ENCODE data around the gene NCBP2. TPM values are rescaled to one million over a fixed set of nuclear protein-coding genes. Genes with fewer than 3 reads are reported as not detected.
A peak's percentile ranks its signal among the peaks of the same experiment; 100 is the strongest.

NCBP2 gene
- 66.7 TPM for polyA plus RNA-seq (2013, experiment 1 of 2)
- 67.4 TPM for polyA plus RNA-seq (2013, experiment 2 of 2)

DNA sequence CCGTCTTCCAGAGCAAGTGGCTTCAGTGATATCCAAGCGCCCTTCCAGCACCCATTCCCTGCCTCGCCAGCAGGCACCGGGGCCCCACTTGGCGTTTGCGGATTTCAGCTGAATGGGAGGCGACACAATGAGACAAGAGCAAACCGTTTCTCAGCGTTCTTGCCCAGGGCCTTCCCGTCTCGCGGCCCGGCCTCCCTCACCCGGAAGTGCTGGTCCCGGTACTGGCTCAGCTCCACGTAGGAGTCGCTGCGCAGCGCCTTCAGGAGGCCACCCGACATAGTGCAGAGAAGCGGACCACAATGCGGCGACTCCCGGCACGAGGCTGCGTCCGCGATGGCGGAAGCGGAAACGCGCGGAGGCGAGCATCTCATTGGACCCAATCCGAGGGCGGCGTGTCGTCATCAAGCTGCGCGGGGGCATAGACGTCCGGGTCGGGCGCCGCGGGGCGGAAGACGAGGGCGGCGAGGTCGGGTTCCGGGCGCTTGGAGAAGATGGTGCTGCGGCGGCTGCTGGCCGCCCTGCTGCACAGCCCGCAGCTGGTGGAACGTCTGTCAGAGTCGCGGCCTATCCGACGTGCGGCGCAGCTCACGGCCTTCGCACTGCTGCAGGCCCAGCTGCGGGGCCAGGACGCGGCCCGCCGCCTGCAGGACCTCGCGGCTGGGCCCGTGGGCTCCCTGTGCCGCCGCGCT is at the start of gene NCBP2:
TSS of gene NCBP2 (minus strand) at position 303 of the 689 bp plus-strand sequence. CDS start at position 278, 25 bp downstream.
- Histone ChIP-seq H2BK120ac (ENCODE audit: low read depth, low read length) (no peak within 1 kb of the TSS), H3K9me3 (ENCODE audit: control insufficient read depth, low read length) (no peaks in the 10 kb centered on the region), H4K8ac (ENCODE audit: low read length) (peak within 1 kb of the TSS; percentile 100), H3K79me1 (replicated peaks; ENCODE audit: low read length, poor library complexity, severe bottlenecking) (peaks cover 11% of the 10 kb centered on the region), H4K91ac (ENCODE audit: low read length) (peak within 1 kb of the TSS; percentile 92), H3K4me2 (ENCODE audit: low read length, poor library complexity, severe bottlenecking) (peak within 1 kb of the TSS; percentile 95), H3K4me3 (ENCODE audit: insufficient read depth in 1 of 2, low read depth in 1 of 2, low read length in 2 of 2) (peak within 1 kb of the TSS; percentile 99 to 100), H2AK5ac (ENCODE audit: low read length, severe bottlenecking) (no peak within 1 kb of the TSS), H3K4me1 (ENCODE audit: control insufficient read depth, insufficient read depth, low read depth, low read length) (peaks cover 11% of the 10 kb centered on the region), H3K18ac (ENCODE audit: low read depth in 1 of 2, low read length in 2 of 2) (peak within 1 kb of the TSS; percentile 83 to 93), H3K36me3 (ENCODE audit: control insufficient read depth in 1 of 2, insufficient read depth in 2 of 2, low read depth in 1 of 2, low read length in 2 of 2) (peaks cover 25 to 37% of the 10 kb centered on the region in 2 experiments), H3K23ac (ENCODE audit: low read length in 2 of 2) (peak within 1 kb of the TSS; percentile 79), H3K4ac (ENCODE audit: low read depth in 1 of 2, low read length in 2 of 2) (peak within 1 kb of the TSS; percentile 81 to 93), H3K27ac (ENCODE audit: low read length, poor library complexity, severe bottlenecking) (peak within 1 kb of the TSS; percentile 98), H2BK15ac (ENCODE audit: low read depth, poor library complexity, severe bottlenecking) (peak within 1 kb of the TSS; percentile 54), H2AFZ (ENCODE audit: low read depth, low read length) (peak within 1 kb of the TSS; percentile 87), H2BK5ac (ENCODE audit: low read depth, low read length, poor library complexity, severe bottlenecking) (no peak within 1 kb of the TSS), H2BK12ac (ENCODE audit: low read length in 2 of 2) (no peak within 1 kb of the TSS), H3K27me3 (ENCODE audit: control insufficient read depth in 1 of 2, insufficient read depth in 1 of 2, low read length in 2 of 2) (no peaks in the 10 kb centered on the region), H3K9ac (ENCODE audit: low read length) (peak within 1 kb of the TSS; percentile 99), H3K14ac (ENCODE audit: low read length in 2 of 2) (peak within 1 kb of the TSS in 1 of 2 experiments; percentile 79)
- DNase-seq, result peak; percentile 98
- WGBS, result under 1% methylated on average over 74 of the region's 77 CpGs

DNA sequence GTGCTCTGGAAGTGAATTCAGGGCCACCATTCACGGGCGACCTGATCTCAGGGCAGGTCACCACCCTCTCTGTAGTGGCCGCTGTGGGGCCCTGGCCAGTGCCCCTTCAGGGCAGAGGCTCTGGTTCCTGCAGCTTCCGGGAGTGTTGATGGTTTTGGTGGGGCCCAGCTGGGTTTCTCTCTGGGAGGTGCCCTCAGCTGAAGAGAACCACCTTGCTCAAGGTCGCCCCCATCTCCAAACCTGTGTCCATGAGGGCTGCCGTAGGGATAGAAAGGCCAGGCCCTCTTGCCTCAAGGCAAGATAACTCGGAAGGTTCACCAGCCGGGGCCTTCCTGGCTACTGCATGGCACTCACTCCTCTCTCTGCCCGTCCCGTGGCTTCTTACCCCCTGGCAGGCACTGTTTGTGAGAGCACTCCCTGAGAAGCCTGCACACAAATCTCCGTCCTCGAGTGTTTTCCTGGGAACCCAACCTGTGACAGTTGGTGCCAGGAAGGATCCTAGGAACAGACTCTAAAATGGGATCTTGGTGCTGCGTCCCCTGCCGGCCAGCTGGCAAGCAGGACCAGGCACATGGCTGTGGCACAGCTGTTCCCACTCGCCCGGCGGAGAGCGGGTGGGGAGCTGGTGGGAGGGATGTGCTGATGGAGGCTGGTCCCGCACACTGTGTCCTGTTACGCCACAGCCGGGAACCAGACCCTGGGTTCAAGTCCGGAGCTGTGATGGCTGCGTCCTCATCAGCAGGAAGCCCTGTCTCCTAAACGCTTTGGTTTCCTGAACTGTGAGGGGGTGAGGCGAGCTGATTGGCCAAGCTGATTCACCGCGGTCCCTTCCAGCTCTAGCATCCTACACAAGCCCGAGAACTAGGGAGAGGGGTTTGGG is 49.5 kb upstream of the NCBP2 start:
- Histone ChIP-seq H2AFZ (ENCODE audit: low read depth, low read length) (no peak overlapping the region), H3K4me2 (ENCODE audit: low read length, poor library complexity, severe bottlenecking) (no peak overlapping the region), H2BK12ac (ENCODE audit: low read length in 2 of 2) (no peak overlapping the region), H3K27me3 (ENCODE audit: control insufficient read depth in 1 of 2, insufficient read depth in 1 of 2, low read length in 2 of 2) (peaks cover 36 to 41% of the 10 kb centered on the region in 2 experiments), H4K8ac (ENCODE audit: low read length) (no peak overlapping the region), H3K4me3 (ENCODE audit: insufficient read depth in 1 of 2, low read depth in 1 of 2, low read length in 2 of 2) (no peak overlapping the region), H3K18ac (ENCODE audit: low read depth in 1 of 2, low read length in 2 of 2) (no peak overlapping the region), H2BK120ac (ENCODE audit: low read depth, low read length) (no peak overlapping the region), H3K4ac (ENCODE audit: low read depth in 1 of 2, low read length in 2 of 2) (no peak overlapping the region), H2BK5ac (ENCODE audit: low read depth, low read length, poor library complexity, severe bottlenecking) (no peak overlapping the region), H3K23ac (ENCODE audit: low read length in 2 of 2) (no peak overlapping the region), H3K9me3 (ENCODE audit: control insufficient read depth, low read length) (no peaks in the 10 kb centered on the region), H2BK15ac (ENCODE audit: low read depth, poor library complexity, severe bottlenecking) (no peak overlapping the region), H3K4me1 (ENCODE audit: control insufficient read depth, insufficient read depth, low read depth, low read length) (peaks cover 7% of the 10 kb centered on the region), H3K36me3 (ENCODE audit: control insufficient read depth in 1 of 2, insufficient read depth in 2 of 2, low read depth in 1 of 2, low read length in 2 of 2) (no peaks in the 10 kb centered on the region), H3K27ac (ENCODE audit: low read length, poor library complexity, severe bottlenecking) (no peak overlapping the region), H3K14ac (ENCODE audit: low read length in 2 of 2) (no peak overlapping the region), H4K91ac (ENCODE audit: low read length) (no peak overlapping the region), H3K9ac (ENCODE audit: low read length) (no peak overlapping the region), H2AK5ac (ENCODE audit: low read length, severe bottlenecking) (no peak overlapping the region), H3K79me1 (replicated peaks; ENCODE audit: low read length, poor library complexity, severe bottlenecking) (no peaks in the 10 kb centered on the region)
- WGBS, result 81% methylated on average over 28 of the region's 28 CpGs
- no peak for DNase-seq

DNA sequence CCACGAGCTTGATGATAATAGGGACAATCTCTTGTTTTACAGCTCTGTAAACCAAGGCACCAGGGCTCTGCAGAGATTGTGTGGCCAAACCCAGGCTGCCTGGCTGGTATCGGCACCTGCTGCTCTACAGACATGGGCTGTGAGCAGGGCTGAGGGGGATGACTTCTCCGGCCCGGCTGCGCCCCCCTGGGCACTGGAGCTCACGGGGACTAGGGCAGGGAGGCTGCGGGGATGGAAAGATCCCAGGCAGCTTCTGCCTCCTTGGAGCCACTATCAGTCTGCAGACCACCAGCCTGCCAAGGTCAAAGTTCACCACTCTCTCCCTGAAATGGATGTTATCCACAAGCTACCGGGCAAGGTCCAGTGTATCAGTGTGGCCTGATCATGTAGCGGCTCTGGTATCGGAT is 48.3 kb upstream of the NCBP2 start:
- no peak overlapping the region for H3K4ac ChIP-seq (ENCODE audit: low read depth in 1 of 2, low read length in 2 of 2)
- H4K91ac ChIP-seq (ENCODE audit: low read length), result no peak overlapping the region
- H3K9ac ChIP-seq (ENCODE audit: low read length), result no peak overlapping the region
- no peak overlapping the region for H3K4me3 ChIP-seq (ENCODE audit: insufficient read depth in 1 of 2, low read depth in 1 of 2, low read length in 2 of 2)
- H2BK120ac ChIP-seq (ENCODE audit: low read depth, low read length), result no peak overlapping the region
- no peak overlapping the region for H2BK12ac ChIP-seq (ENCODE audit: low read length in 2 of 2)
- H4K8ac ChIP-seq (ENCODE audit: low read length), result no peak overlapping the region
- no peak overlapping the region for H2AFZ ChIP-seq (ENCODE audit: low read depth, low read length)
- H3K9me3 ChIP-seq (ENCODE audit: control insufficient read depth, low read length), result no peaks in the 10 kb centered on the region
- no peak overlapping the region for H2BK15ac ChIP-seq (ENCODE audit: low read depth, poor library complexity, severe bottlenecking)
- H3K4me1 ChIP-seq (ENCODE audit: control insufficient read depth, insufficient read depth, low read depth, low read length), result peaks cover 7% of the 10 kb centered on the region
- H3K23ac ChIP-seq (ENCODE audit: low read length in 2 of 2), result no peak overlapping the region
- peaks cover 41 to 43% of the 10 kb centered on the region in 2 experiments for H3K27me3 ChIP-seq (ENCODE audit: control insufficient read depth in 1 of 2, insufficient read depth in 1 of 2, low read length in 2 of 2)
- H3K27ac ChIP-seq (ENCODE audit: low read length, poor library complexity, severe bottlenecking), result no peak overlapping the region
- WGBS, result 95% methylated on average over 10 of the region's 10 CpGs
- no peak overlapping the region for H3K14ac ChIP-seq (ENCODE audit: low read length in 2 of 2)
- no peaks in the 10 kb centered on the region for H3K79me1 ChIP-seq (replicated peaks; ENCODE audit: low read length, poor library complexity, severe bottlenecking)
- DNase-seq, result no peak
- H3K4me2 ChIP-seq (ENCODE audit: low read length, poor library complexity, severe bottlenecking), result no peak overlapping the region
- no peak overlapping the region for H2BK5ac ChIP-seq (ENCODE audit: low read depth, low read length, poor library complexity, severe bottlenecking)
- no peak overlapping the region for H2AK5ac ChIP-seq (ENCODE audit: low read length, severe bottlenecking)
- no peaks in the 10 kb centered on the region for H3K36me3 ChIP-seq (ENCODE audit: control insufficient read depth in 1 of 2, insufficient read depth in 2 of 2, low read depth in 1 of 2, low read length in 2 of 2)
- no peak overlapping the region for H3K18ac ChIP-seq (ENCODE audit: low read depth in 1 of 2, low read length in 2 of 2)

DNA sequence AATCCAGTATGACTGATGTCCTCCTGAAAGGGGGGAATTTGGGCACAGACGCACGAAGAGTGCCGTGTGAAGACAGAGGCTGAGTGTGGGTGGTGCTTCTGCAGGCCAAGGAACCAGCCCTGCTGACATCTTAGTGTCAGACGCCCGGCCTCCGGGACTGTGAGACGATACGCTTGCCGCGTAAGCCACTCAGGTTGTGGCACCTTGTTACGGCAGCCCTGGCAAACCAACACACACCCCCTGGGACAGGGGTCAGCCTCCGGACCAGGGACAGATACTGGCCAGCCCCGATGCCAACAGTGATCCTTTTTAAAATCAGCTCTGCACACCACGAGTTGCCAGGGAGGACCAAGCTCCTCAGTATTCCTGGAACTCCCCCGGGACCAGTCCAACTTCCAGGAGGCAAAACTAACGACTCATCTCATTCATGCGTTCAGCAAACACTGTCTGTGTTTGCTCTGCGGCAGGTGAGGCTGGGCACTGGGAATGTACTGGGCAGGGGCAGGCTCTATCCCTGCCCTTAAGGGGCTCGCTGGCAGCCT is 47.5 kb upstream of the NCBP2 start:
- Histone ChIP-seq H3K79me1 (replicated peaks; ENCODE audit: low read length, poor library complexity, severe bottlenecking) (no peaks in the 10 kb centered on the region), H3K23ac (ENCODE audit: low read length in 2 of 2) (no peak overlapping the region), H3K27me3 (ENCODE audit: control insufficient read depth in 1 of 2, insufficient read depth in 1 of 2, low read length in 2 of 2) (peaks cover 44 to 49% of the 10 kb centered on the region in 2 experiments), H4K91ac (ENCODE audit: low read length) (no peak overlapping the region), H2AK5ac (ENCODE audit: low read length, severe bottlenecking) (no peak overlapping the region), H3K4me1 (ENCODE audit: control insufficient read depth, insufficient read depth, low read depth, low read length) (peaks cover 4% of the 10 kb centered on the region), H2AFZ (ENCODE audit: low read depth, low read length) (no peak overlapping the region), H3K9me3 (ENCODE audit: control insufficient read depth, low read length) (no peaks in the 10 kb centered on the region), H2BK5ac (ENCODE audit: low read depth, low read length, poor library complexity, severe bottlenecking) (no peak overlapping the region), H3K4me2 (ENCODE audit: low read length, poor library complexity, severe bottlenecking) (no peak overlapping the region), H3K4me3 (ENCODE audit: insufficient read depth in 1 of 2, low read depth in 1 of 2, low read length in 2 of 2) (no peak overlapping the region), H3K27ac (ENCODE audit: low read length, poor library complexity, severe bottlenecking) (no peak overlapping the region), H2BK12ac (ENCODE audit: low read length in 2 of 2) (no peak overlapping the region), H3K9ac (ENCODE audit: low read length) (no peak overlapping the region), H3K14ac (ENCODE audit: low read length in 2 of 2) (no peak overlapping the region), H2BK120ac (ENCODE audit: low read depth, low read length) (no peak overlapping the region), H3K4ac (ENCODE audit: low read depth in 1 of 2, low read length in 2 of 2) (no peak overlapping the region), H4K8ac (ENCODE audit: low read length) (no peak overlapping the region), H3K18ac (ENCODE audit: low read depth in 1 of 2, low read length in 2 of 2) (no peak overlapping the region), H3K36me3 (ENCODE audit: control insufficient read depth in 1 of 2, insufficient read depth in 2 of 2, low read depth in 1 of 2, low read length in 2 of 2) (no peaks in the 10 kb centered on the region), H2BK15ac (ENCODE audit: low read depth, poor library complexity, severe bottlenecking) (no peak overlapping the region)
- no peak for DNase-seq
- WGBS, result 86% methylated on average over 19 of the region's 19 CpGs

Measured in mesenchymal stem cell (in vitro differentiated cells and primary cell).